Stimulated activated CD8-positive, alpha-beta memory T cell treated with anti-CD3 and anti-CD28 coated beads, Interleukin-12 subunit alpha, Interleukin-12 subunit beta, amount 100 ng/mL, for 24 hours (primary cell): Measurements from ENCODE around the gene APBB1IP.
A peak's percentile ranks its signal among the peaks of the same experiment; 100 is the strongest.
"Not testable (repeated sequence)": the region's sequence is repeated elsewhere in the genome, so short reads cannot be mapped to it uniquely, and the experiment has no call there.

ENCODE experiments used
- DNase-seq: peaks from one replicate; pipeline ENCODE4 v3.0.0-alpha.2; 2020; ENCODE audit errors: extremely low read depth

The APBB1IP gene

DNA sequence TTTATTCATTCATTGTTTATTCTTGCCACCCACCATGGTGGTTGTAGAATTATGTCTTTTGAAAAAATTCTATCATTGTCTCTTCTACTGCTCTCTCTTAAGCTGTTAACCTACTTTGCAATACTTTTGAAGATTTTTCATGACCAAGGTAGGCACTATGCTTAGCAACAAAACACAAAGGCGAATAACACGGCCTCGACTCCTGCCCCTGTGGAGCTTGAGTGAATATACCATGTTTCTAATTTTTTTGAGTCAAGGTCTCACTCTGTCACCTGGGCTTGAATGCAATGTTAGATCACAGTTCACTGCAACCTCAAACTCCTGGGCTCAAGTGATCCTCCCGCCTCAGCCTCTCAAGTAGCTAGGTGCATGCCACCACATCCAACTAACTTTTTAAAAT is 39.4 kb downstream of the APBB1IP start:
- DNase-seq, result no peak

DNA sequence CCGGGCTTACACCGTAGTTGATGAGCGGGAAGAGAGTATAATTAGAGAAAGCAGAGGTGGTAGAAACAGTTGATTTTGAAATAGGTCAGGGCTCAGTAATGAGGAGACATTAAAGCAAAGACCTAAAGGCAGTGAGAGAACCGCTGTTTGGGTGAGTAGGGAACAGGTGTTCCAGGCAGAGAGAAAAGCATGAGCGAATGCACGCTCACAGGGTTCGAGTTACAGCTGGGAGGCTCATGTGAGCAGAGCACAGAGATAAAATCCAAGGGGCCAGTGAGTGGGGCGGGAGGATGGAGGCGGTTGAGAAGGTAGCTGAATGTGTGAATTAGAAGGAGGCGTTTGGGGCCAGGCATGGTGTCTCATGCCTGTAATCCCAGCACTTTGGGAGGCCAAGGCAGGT is 39.9 kb downstream of the APBB1IP start:
- DNase-seq, result no peak

DNA sequence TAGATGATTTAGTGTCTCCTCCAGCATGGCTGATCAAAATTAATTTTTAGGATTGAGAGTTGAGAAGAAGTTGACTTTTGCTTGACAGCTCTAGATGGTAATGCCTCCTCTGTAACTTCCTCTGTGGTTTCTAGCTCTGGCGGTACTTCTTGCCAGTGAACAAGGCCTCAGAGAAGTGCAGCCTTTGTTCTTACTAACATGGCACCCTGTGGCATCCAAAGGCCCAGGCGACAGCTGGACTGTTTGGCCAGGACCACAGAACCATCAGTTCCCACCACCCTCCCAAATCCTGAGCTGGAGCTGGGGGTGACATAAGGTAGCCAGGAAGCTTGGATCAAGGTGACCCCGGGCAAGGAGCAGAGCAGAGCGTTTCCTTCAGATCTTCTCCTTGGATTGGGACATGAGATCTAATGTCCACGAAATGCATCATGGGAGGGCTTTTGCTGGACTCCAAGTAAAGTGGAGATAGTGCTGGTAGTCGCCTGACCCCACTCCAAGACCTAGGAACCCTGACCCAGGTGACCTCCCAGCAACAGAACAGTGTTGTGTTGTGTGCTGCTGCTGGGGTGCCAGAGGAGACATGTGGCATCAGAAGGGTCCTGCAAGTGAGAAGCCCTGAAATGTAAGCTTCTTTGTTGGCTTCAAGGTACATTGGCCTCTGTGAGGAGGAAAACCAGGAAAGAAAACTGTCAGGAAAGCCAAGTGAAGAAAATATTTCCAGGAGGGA is 41.8 kb downstream of the APBB1IP start:
- DNase-seq, result no peak

DNA sequence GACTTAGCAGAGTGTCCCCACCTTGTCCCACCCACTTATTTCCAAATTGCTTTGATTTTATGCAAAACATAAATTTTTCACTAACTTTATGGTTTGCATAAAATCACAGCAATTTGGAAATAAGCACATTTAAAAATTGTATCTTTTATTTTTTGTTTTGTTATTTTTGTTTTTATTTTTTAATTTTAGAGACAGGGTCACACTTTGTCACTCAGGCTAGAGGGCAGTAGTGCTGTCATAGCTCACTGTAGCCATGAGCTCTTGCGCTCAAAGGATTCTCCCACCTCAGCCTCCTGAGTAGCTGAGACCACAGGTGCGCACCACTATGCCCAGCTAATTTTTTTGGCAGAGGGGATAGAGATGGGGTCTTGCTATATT is 43.2 kb downstream of the APBB1IP start:
- DNase-seq, result no peak

GRCh38 chr10:26481914-26482550 is 43.9 kb downstream of the APBB1IP start:
- DNase-seq, result no peak

DNA sequence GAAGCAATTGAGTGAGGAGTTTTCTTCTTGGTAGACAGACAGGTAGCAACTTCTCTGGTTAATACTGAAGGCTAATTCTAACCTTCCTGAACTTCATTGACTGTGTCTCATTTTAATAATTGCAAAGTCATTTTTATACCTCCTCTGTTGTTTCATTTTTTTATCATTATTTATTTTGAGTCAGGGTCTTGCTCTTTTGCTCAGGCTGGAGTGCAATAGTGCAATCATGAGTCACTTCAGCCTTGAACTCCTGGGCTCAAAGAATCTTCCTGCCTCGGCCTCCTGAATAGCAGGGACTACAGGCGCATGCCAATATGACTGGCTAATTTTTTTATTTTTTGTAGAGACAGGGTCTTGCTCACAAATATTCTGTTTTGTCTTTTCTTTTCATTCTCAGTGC is 45.4 kb downstream of the APBB1IP start:
- no peak for DNase-seq

GRCh38 chr10:26485150-26485941 is 47.2 kb downstream of the APBB1IP start:
- no peak for DNase-seq

- DNase-seq, result no peak
Measured at GRCh38 chr10:26486304-26486703, 48.2 kb downstream of the APBB1IP start.

- DNase-seq, result peak; percentile 52
Measured at GRCh38 chr10:26486990-26487850, 49.1 kb downstream of the APBB1IP start.

GRCh38 chr10:26488344-26488743 is 50.2 kb downstream of the APBB1IP start:
- DNase-seq, result no peak

DNA sequence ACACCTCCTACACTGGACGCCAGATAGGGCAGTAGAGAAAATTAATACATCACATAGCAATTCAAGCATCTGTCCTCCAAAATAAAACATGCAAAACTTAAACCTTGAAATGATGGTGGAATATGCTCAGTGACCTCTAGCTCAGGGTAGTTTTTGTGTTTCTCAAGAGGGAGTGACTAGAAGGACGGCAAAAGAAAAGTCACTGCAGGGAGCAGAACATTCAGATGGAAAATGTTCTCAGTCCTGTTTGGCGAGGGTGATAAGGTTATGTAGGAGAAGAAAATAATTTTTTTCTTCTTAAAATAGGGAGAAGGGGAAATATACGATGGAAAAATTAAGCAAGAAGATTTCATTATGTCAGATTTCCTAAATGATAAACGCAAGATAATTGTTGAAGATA is 50.9 kb downstream of the APBB1IP start:
- DNase-seq, result no peak

GRCh38 chr10:26490367-26490766 is 52.2 kb downstream of the APBB1IP start:
- not testable (repeated sequence) for DNase-seq

DNA sequence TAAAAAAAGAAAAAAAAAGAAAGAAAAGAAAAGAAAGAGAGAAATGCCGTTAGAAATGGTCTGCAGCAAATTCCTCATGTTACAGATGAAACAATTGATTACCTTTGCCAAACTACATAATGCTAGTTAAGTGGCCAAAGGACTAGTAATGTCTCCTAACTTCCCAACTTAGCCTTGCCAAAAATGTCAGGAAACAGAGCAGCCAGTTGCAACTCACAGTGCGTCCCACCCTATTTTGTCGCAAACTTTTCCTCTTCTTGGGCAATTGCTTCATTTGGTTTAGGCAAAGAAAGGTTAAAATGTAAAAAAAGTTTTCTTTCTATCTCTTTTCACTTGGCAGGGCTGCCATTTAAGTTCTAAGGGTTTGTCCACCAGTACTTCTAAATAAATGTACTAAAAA is 53.1 kb downstream of the APBB1IP start:
- no peak for DNase-seq

DNA sequence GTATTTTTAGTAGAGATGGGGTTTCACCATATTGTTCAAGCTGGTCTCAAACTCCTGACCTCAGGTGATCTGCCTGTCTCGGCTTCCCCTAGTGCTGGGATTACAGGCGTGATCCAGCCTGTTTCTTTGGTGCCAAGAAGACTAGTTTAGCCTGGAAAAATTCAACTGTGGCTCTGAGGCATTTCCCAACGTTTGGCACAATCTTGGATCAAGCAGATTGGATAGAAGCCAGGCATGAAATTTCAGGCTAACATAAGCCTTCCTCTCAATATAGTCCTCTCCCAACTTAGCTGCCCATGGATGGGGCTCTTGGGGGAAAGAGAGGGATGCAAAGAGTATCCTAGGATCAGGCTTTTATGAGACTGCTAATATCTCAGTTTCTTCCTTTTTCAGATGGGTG is 53.8 kb downstream of the APBB1IP start:
- no peak for DNase-seq

GRCh38 chr10:26492725-26493124 is 54.6 kb downstream of the APBB1IP start:
- not testable (repeated sequence) for DNase-seq

GRCh38 chr10:26494018-26494417 is 55.9 kb downstream of the APBB1IP start:
- DNase-seq, result no peak

DNA sequence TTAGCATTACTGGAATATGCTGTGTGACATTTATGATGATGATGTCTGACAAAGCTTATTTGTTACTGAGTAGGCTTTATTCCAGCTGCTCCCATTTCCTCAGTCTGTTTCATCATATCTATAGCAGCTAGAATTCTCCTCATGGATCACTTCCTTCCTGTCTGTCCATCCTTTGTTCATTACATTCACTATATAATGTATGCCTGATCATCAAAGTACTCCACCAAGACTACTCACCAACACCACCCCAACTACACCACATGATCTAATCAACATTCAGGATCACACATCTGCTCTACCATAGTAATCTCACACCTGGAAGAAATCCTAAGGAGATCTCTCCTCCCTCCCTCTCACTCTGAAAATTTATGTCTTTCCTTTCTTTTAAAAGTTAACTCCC is 61.3 kb downstream of the APBB1IP start:
- DNase-seq, result no peak

DNA sequence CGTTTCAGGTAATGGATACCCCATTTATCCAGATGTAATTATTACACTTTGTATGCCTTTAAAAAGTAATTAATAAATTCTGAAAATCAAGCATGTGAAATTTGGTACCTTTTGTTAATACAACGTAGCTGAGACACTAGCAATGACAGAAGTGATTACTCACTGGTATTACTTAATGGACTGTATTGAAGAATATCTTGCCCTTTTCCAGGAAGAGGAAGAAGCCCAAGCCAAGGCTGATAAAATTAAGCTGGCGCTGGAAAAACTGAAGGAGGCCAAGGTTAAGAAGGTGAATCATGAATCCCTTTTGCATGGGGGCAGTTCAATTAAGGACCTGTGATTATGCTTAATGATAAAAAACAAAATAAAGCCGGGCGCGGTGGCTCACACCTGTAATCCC is 64.8 kb downstream of the APBB1IP start:
- DNase-seq, result no peak

GRCh38 chr10:26503911-26504310 is 65.8 kb downstream of the APBB1IP start:
- no peak for DNase-seq

GRCh38 chr10:26504429-26504828 is 66.3 kb downstream of the APBB1IP start:
- DNase-seq, result not testable (repeated sequence)

DNA sequence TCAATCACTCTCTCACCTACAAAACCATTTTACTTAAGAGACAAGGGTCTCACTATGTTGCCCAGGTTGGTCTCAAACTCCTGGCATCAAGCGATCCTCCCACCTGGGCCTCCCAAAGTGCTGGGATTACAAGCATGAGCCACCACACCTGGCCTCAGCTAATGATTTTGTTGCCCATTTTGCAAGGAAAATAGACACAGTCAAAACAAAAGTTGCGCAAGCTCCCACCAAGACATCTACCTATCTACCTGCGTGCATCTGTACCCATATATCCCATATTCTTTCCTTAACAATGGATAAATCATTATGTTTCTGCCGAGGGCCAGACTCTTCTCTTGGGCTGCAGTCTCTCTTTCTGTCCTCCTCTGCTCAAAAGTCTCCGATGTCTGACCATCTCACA is 67.3 kb downstream of the APBB1IP start:
- no peak for DNase-seq

DNA sequence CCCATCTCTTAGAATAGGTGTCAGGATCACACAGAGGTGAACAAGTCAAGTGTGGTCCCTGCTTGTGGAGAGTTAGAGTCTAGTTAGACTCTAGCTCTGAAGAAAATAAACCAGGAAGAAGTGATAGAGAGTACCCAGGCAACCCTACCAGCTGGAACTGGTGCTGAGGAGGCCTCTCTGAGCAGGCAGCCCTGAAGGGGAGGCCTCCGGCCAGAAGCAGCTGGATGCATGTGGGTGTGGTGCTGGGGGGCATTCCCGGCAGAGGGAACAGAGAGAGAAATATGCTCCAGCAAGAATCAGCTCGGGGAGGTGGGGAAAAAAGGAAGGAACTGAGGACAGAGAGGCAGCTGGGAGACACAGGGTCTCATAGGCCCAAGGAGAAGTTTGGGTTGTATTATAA is 68.6 kb downstream of the APBB1IP start:
- no peak for DNase-seq
